Measurements from ENCODE around the gene NRDC.

DNA sequence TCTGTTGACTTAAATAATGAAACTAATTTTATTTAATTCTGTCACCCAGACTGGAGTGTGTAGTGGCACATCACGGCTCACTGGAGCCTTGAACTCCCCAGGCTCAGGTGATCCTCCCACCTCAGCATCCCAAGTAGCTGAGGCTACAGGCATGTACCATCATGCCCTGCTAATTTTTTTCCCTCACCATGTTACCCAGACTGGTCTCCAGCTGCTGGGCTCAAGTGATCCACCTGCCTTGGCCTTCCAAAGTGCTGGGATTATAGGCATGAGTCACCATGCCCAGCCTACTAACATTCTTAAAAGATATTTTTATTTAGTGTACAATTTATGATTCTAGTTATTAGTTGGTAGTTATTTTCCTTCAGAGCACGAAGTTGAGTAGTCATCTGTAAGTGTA is 49.5 kb downstream of the NRDC start:
- TF ChIP-seq, protein P1, sequence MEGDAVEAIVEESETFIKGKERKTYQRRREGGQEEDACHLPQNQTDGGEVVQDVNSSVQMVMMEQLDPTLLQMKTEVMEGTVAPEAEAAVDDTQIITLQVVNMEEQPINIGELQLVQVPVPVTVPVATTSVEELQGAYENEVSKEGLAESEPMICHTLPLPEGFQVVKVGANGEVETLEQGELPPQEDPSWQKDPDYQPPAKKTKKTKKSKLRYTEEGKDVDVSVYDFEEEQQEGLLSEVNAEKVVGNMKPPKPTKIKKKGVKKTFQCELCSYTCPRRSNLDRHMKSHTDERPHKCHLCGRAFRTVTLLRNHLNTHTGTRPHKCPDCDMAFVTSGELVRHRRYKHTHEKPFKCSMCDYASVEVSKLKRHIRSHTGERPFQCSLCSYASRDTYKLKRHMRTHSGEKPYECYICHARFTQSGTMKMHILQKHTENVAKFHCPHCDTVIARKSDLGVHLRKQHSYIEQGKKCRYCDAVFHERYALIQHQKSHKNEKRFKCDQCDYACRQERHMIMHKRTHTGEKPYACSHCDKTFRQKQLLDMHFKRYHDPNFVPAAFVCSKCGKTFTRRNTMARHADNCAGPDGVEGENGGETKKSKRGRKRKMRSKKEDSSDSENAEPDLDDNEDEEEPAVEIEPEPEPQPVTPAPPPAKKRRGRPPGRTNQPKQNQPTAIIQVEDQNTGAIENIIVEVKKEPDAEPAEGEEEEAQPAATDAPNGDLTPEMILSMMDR (IDR thresholded peaks at IDR 0.05) = no peak
- no peak for TF ChIP-seq POLR2A (IDR thresholded peaks at IDR 0.05)
